ENCODE data around the gene SLC35E1.

DNA sequence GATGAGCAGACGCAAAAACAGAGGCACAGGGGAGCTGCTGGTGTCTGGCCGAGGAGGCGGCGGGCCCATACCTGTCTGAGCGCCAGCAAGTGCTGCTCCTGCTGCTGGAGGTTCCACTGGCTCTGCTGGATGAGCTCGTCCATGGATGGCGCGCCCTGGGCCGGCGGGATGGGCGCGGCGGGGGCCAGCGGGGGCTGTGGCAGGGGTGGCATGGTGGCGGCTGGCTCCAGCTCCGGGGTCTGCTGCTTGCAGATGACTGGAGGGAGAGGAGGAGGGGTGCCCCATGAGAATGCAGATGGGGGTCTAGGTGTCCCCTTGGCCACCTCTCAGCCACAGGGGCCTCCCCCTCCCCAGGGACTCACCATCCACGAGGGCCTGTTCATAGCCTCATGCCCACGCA lies 36.8 kb downstream of the SLC35E1 start:
- TF ChIP-seq, protein P1, sequence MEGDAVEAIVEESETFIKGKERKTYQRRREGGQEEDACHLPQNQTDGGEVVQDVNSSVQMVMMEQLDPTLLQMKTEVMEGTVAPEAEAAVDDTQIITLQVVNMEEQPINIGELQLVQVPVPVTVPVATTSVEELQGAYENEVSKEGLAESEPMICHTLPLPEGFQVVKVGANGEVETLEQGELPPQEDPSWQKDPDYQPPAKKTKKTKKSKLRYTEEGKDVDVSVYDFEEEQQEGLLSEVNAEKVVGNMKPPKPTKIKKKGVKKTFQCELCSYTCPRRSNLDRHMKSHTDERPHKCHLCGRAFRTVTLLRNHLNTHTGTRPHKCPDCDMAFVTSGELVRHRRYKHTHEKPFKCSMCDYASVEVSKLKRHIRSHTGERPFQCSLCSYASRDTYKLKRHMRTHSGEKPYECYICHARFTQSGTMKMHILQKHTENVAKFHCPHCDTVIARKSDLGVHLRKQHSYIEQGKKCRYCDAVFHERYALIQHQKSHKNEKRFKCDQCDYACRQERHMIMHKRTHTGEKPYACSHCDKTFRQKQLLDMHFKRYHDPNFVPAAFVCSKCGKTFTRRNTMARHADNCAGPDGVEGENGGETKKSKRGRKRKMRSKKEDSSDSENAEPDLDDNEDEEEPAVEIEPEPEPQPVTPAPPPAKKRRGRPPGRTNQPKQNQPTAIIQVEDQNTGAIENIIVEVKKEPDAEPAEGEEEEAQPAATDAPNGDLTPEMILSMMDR (conservative IDR thresholded peaks at IDR 0.05), result no peak
- TF ChIP-seq ZFX (IDR thresholded peaks at IDR 0.05), result no peak

Measured in C4-2B (cell line).